ENCODE measurements around the gene SGF29. TPM values are rescaled to one million over a fixed set of nuclear protein-coding genes. Genes with fewer than 3 reads are reported as not detected.
"Not testable (repeated sequence)": the region's sequence is repeated elsewhere in the genome, so short reads cannot be mapped to it uniquely, and the experiment has no call there.

The SGF29 gene
- total RNA-seq, 1 donor from 2014 or later, result 18.6 TPM

GRCh38 chr16:28538733-28539596, 14.8 kb upstream of the SGF29 start, which contains the start of gene NUPR1:
TSS of gene NUPR1 (minus strand) at chr16:28538974. CDS start at chr16:28538907, 67 bp downstream.
- DNase-seq (ENCODE audit: low spot score), result no peak
- Mint-ChIP-seq H3K27me3 (ENCODE audit: unreplicated experiment) (no peaks in the 10 kb centered on the region), H3K36me3 (ENCODE audit: low read depth, unreplicated experiment) (no peaks in the 10 kb centered on the region), H3K4me3 (ENCODE audit: unreplicated experiment) (no peak within 1 kb of the TSS), H3K4me1 (ENCODE audit: unreplicated experiment) (no peaks in the 10 kb centered on the region), H3K27ac (ENCODE audit: unreplicated experiment) (no peak within 1 kb of the TSS), H3K9me3 (ENCODE audit: unreplicated experiment) (no peaks in the 10 kb centered on the region)
- no peak for TF ChIP-seq CTCF (IDR thresholded peaks at IDR 0.05; ENCODE audit: unreplicated experiment)

- TF ChIP-seq CTCF (IDR thresholded peaks at IDR 0.05; ENCODE audit: unreplicated experiment), result no peak
- Mint-ChIP-seq H3K27me3 (ENCODE audit: unreplicated experiment) (no peaks in the 10 kb centered on the region), H3K36me3 (ENCODE audit: low read depth, unreplicated experiment) (no peaks in the 10 kb centered on the region), H3K4me3 (ENCODE audit: unreplicated experiment) (no peak overlapping the region), H3K4me1 (ENCODE audit: unreplicated experiment) (no peaks in the 10 kb centered on the region), H3K27ac (ENCODE audit: unreplicated experiment) (peak overlapping the region; percentile 84), H3K9me3 (ENCODE audit: unreplicated experiment) (no peaks in the 10 kb centered on the region)
- no peak for DNase-seq (ENCODE audit: low spot score)
Observed at GRCh38 chr16:28540346-28540745, 13.4 kb upstream of the SGF29 start.

GRCh38 chr16:28542646-28543045, 11.1 kb upstream of the SGF29 start:
- Mint-ChIP-seq H3K4me3 (ENCODE audit: unreplicated experiment) (no peak overlapping the region), H3K27ac (ENCODE audit: unreplicated experiment) (no peak overlapping the region), H3K36me3 (ENCODE audit: low read depth, unreplicated experiment) (no peaks in the 10 kb centered on the region), H3K9me3 (ENCODE audit: unreplicated experiment) (no peaks in the 10 kb centered on the region), H3K4me1 (ENCODE audit: unreplicated experiment) (no peaks in the 10 kb centered on the region), H3K27me3 (ENCODE audit: unreplicated experiment) (no peaks in the 10 kb centered on the region)
- no peak for TF ChIP-seq CTCF (IDR thresholded peaks at IDR 0.05; ENCODE audit: unreplicated experiment)
- no peak for DNase-seq (ENCODE audit: low spot score)

GRCh38 chr16:28543072-28543471, 10.6 kb upstream of the SGF29 start:
- TF ChIP-seq CTCF (IDR thresholded peaks at IDR 0.05; ENCODE audit: unreplicated experiment), result no peak
- Mint-ChIP-seq H3K4me3 (ENCODE audit: unreplicated experiment) (no peak overlapping the region), H3K9me3 (ENCODE audit: unreplicated experiment) (no peaks in the 10 kb centered on the region), H3K4me1 (ENCODE audit: unreplicated experiment) (no peaks in the 10 kb centered on the region), H3K27me3 (ENCODE audit: unreplicated experiment) (no peaks in the 10 kb centered on the region), H3K36me3 (ENCODE audit: low read depth, unreplicated experiment) (no peaks in the 10 kb centered on the region), H3K27ac (ENCODE audit: unreplicated experiment) (no peak overlapping the region)
- no peak for DNase-seq (ENCODE audit: low spot score)

GRCh38 chr16:28544998-28545397, 8.7 kb upstream of the SGF29 start:
- no peak for DNase-seq (ENCODE audit: low spot score)
- Mint-ChIP-seq H3K27me3 (ENCODE audit: unreplicated experiment) (no peaks in the 10 kb centered on the region), H3K4me3 (ENCODE audit: unreplicated experiment) (no peak overlapping the region), H3K4me1 (ENCODE audit: unreplicated experiment) (no peaks in the 10 kb centered on the region), H3K27ac (ENCODE audit: unreplicated experiment) (no peak overlapping the region), H3K36me3 (ENCODE audit: low read depth, unreplicated experiment) (no peaks in the 10 kb centered on the region), H3K9me3 (ENCODE audit: unreplicated experiment) (no peaks in the 10 kb centered on the region)
- TF ChIP-seq CTCF (IDR thresholded peaks at IDR 0.05; ENCODE audit: unreplicated experiment), result no peak

GRCh38 chr16:28545964-28546363, 7.8 kb upstream of the SGF29 start:
- H3K27me3 Mint-ChIP-seq (ENCODE audit: unreplicated experiment); H3K27ac Mint-ChIP-seq (ENCODE audit: unreplicated experiment); H3K36me3 Mint-ChIP-seq (ENCODE audit: low read depth, unreplicated experiment); H3K4me3 Mint-ChIP-seq (ENCODE audit: unreplicated experiment); DNase-seq (ENCODE audit: low spot score); H3K9me3 Mint-ChIP-seq (ENCODE audit: unreplicated experiment); H3K4me1 Mint-ChIP-seq (ENCODE audit: unreplicated experiment): not testable (repeated sequence)

Data from endothelial cell (in vitro differentiated cells).